OCI-LY3 (cell line): ENCODE data around the gene ODC1.
"Not testable (repeated sequence)": the region's sequence is repeated elsewhere in the genome, so short reads cannot be mapped to it uniquely, and the experiment has no call there.

Experiments used
- H2AFZ ChIP-seq: fragments of 200-600, 300-600 bp; shearing (Covaris generic); 2 replicates; pipeline ENCODE4 v1.6.0; 2014; ENCODE audit warnings: antibody characterized with exemption, low read depth, low read length
- H3K27ac ChIP-seq: fragments of 200-600, 300-600 bp; sonication (generic); 2 replicates; pipeline ENCODE4 v1.5.1; 2014; ENCODE audit warnings: mild to moderate bottlenecking, low read length, moderate library complexity, mixed read lengths
- H3K27me3 ChIP-seq: fragments of 200-600, 300-600 bp; sonication (generic); 2 replicates; pipeline ENCODE4 v1.6.1; 2014; ENCODE audit warnings: low read depth, low read length, mixed read lengths
- H3K36me3 ChIP-seq: fragments of 200-600, 300-600 bp; sonication (generic); replicated peaks from 2 replicates; pipeline ENCODE3; 2014; ENCODE audit warnings: low read depth, low read length, mixed read lengths
- H3K4me1 ChIP-seq: fragments of 300-600, 200-600 bp; sonication (generic); 2 replicates; pipeline ENCODE4 v1.6.1; 2014; ENCODE audit warnings: low read length, mixed read lengths
- H3K4me2 ChIP-seq: fragments of 200-600, 300-600 bp; sonication (generic); 2 replicates; pipeline ENCODE4 v1.6.1; 2014; ENCODE audit warnings: low read length, mixed read lengths
- H3K4me3 ChIP-seq: fragments of 300-600, 200-600 bp; sonication (generic); 2 replicates; pipeline ENCODE4 v1.5.1; 2014; ENCODE audit warnings: antibody characterized with exemption, mild to moderate bottlenecking, low read length, moderate library complexity
- H3K79me2 ChIP-seq: fragments of 300-600, 200-600 bp; shearing (Covaris generic); 2 replicates; pipeline ENCODE4 v1.6.1; 2014; ENCODE audit warnings: mild to moderate bottlenecking, low read length, mixed read lengths
- H3K9ac ChIP-seq: fragments of 300-600, 200-600 bp; shearing (Covaris generic); 2 replicates; pipeline ENCODE4 v1.6.0; 2014; ENCODE audit warnings: mild to moderate bottlenecking, low read length, moderate library complexity
- H3K9me3 ChIP-seq: fragments of 200-600, 300-600 bp; shearing (Covaris generic); 2 replicates; pipeline ENCODE4 v1.6.1; 2014; ENCODE audit warnings: low read length, mixed read lengths; ENCODE audit not compliant: insufficient read depth
- H4K20me1 ChIP-seq: fragments of 200-600, 300-600 bp; sonication (generic); 2 replicates; pipeline ENCODE4 v1.6.1; 2016; ENCODE audit warnings: low read length, mixed read lengths; ENCODE audit not compliant: insufficient read depth
- EZH2phosphoT487 ChIP-seq: fragments of 200-600 bp; shearing (Covaris generic); IDR thresholded peaks from 2 replicates; pipeline ENCODE4 v1.6.1; 2018; ENCODE audit warnings: antibody characterized with exemption, mixed run types, low read depth
- TF ChIP-seq, protein P1 (sequence below): fragments of 200-600, 300-600 bp; sonication (generic); IDR thresholded peaks from 2 replicates; pipeline ENCODE4 v1.5.1; 2014; ENCODE audit warnings: antibody characterized with exemption, low read length, low read depth

Gene ODC1

DNA sequence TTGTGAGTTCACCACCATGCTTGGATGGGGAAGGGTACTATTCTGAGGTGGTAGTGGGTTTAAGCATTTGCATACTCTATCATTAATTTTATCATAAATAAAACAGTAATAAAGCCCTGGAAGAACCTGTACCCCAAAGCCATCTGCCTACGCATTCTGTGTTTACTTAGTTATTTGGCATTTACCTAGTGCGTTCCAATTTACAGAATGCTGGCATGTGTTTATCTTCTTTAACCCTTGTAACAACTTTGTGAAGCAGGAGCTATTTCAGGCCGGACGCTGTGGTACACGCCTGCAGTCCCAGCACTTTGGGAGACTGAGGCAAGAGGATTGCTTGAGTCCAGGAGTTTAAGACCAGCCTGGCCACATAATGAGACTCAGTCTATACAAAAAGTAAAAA lies 17.8 kb upstream of the ODC1 start:
- no peak overlapping the region for H3K9ac ChIP-seq
- H3K4me2 ChIP-seq, result no peak overlapping the region
- H2AFZ ChIP-seq, result no peak overlapping the region
- H3K27ac ChIP-seq, result no peak overlapping the region
- no peaks in the 10 kb centered on the region for H3K36me3 ChIP-seq
- no peak for TF ChIP-seq EZH2phosphoT487
- TF ChIP-seq, protein P1, sequence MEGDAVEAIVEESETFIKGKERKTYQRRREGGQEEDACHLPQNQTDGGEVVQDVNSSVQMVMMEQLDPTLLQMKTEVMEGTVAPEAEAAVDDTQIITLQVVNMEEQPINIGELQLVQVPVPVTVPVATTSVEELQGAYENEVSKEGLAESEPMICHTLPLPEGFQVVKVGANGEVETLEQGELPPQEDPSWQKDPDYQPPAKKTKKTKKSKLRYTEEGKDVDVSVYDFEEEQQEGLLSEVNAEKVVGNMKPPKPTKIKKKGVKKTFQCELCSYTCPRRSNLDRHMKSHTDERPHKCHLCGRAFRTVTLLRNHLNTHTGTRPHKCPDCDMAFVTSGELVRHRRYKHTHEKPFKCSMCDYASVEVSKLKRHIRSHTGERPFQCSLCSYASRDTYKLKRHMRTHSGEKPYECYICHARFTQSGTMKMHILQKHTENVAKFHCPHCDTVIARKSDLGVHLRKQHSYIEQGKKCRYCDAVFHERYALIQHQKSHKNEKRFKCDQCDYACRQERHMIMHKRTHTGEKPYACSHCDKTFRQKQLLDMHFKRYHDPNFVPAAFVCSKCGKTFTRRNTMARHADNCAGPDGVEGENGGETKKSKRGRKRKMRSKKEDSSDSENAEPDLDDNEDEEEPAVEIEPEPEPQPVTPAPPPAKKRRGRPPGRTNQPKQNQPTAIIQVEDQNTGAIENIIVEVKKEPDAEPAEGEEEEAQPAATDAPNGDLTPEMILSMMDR, result no peak
- peaks cover 1% of the 10 kb centered on the region; the same call in 1 of the 2 replicates for H3K4me1 ChIP-seq
- no peaks in the 10 kb centered on the region for H4K20me1 ChIP-seq
- H3K79me2 ChIP-seq, result no peaks in the 10 kb centered on the region
- H3K9me3 ChIP-seq, result no peaks in the 10 kb centered on the region
- no peak overlapping the region for H3K4me3 ChIP-seq
- peaks cover 4% of the 10 kb centered on the region; the same call in 1 of the 2 replicates for H3K27me3 ChIP-seq

- no peaks in the 10 kb centered on the region for H3K9me3 ChIP-seq
- H3K27ac ChIP-seq, result no peak overlapping the region
- H3K4me3 ChIP-seq, result no peak overlapping the region
- H3K9ac ChIP-seq, result no peak overlapping the region
- no peaks in the 10 kb centered on the region for H3K79me2 ChIP-seq
- H3K4me2 ChIP-seq, result no peak overlapping the region
- no peak for TF ChIP-seq EZH2phosphoT487
- TF ChIP-seq, protein P1, result no peak
- no peaks in the 10 kb centered on the region for H3K36me3 ChIP-seq
- no peaks in the 10 kb centered on the region for H3K4me1 ChIP-seq
- H2AFZ ChIP-seq, result no peak overlapping the region
- H3K27me3 ChIP-seq, result peaks cover 4% of the 10 kb centered on the region; the same call in 1 of the 2 replicates
- H4K20me1 ChIP-seq, result no peaks in the 10 kb centered on the region
Measured at GRCh38 chr2:10462178-10463083, 14.3 kb upstream of the ODC1 start.

DNA sequence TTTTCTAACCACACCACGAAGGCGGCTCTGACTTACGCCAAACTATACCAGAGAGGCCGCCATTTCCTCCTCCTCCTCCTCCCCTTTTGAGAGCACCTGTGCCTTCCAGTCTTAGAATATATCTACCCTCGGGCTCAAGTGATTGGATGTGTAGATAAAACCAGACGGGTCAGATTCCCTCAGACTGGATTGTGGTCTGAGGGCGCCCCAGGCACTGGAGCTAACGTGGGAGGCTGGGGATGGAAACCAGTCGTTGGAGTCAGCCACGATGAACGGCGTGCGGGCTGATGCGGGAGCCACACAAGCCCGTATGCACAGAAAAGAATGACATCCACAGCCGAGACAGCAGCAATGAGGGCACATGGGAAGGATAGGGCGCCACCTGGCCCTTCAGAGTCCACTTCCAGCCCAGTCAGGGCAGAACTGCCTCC lies 12.3 kb upstream of the ODC1 start:
- H3K4me1 ChIP-seq, result no peaks in the 10 kb centered on the region
- TF ChIP-seq, protein P1, result no peak
- TF ChIP-seq EZH2phosphoT487, result no peak
- no peaks in the 10 kb centered on the region for H3K36me3 ChIP-seq

DNA sequence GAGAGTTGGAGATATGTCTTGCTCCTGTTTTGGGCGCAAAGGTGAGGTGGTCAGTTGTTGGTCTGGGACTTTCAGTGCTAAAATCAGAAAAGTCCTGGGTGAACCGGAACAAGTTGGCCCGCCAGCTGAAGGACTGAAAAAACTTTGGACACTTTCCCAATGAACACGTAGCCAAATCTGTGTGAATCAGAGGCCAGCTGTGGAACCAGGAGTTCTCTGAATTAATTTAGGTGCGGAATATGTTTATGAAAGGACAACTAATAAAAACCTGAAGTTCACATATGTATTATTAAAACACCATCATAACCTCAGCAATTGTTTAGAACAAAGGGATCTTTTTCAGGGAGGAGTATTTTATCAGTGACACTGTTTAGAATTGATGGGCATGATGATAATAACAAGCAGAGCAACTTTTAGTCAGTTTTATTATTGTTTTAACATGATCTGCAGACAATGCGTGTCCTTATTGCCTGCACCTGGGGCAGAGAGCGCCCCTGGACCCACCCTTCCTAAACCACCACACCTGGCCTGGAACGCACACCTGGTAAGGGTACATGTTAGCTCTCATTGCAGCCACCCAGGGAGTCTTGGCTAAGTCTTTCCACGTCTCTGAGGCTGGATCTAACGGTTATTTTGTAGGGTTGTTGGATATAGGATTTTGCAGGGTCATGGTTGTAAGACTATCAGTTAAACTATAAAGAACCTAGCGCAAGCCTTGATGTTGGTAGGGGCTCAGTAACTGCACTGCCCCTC lies 9.9 kb upstream of the ODC1 start:
- H3K9me3 ChIP-seq, result no peaks in the 10 kb centered on the region
- no peak overlapping the region for H3K4me2 ChIP-seq
- no peaks in the 10 kb centered on the region for H3K79me2 ChIP-seq
- H3K36me3 ChIP-seq, result no peaks in the 10 kb centered on the region
- no peak overlapping the region for H2AFZ ChIP-seq
- no peak overlapping the region for H3K27ac ChIP-seq
- TF ChIP-seq, protein P1, result no peak
- no peak for TF ChIP-seq EZH2phosphoT487
- H3K4me3 ChIP-seq, result no peak overlapping the region
- H3K9ac ChIP-seq, result no peak overlapping the region
- no peaks in the 10 kb centered on the region for H3K4me1 ChIP-seq
- no peaks in the 10 kb centered on the region for H3K27me3 ChIP-seq
- no peaks in the 10 kb centered on the region for H4K20me1 ChIP-seq

More for the DNA sequence above, 12.3 kb upstream of the ODC1 start:
- no peak overlapping the region for H3K27ac ChIP-seq
- no peak overlapping the region for H3K4me3 ChIP-seq
- no peaks in the 10 kb centered on the region for H3K27me3 ChIP-seq
- no peak overlapping the region for H3K4me2 ChIP-seq
- H3K9ac ChIP-seq, result no peak overlapping the region
- H3K9me3 ChIP-seq, result no peaks in the 10 kb centered on the region
- H2AFZ ChIP-seq, result no peak overlapping the region
- no peaks in the 10 kb centered on the region for H4K20me1 ChIP-seq
- H3K79me2 ChIP-seq, result no peaks in the 10 kb centered on the region

DNA sequence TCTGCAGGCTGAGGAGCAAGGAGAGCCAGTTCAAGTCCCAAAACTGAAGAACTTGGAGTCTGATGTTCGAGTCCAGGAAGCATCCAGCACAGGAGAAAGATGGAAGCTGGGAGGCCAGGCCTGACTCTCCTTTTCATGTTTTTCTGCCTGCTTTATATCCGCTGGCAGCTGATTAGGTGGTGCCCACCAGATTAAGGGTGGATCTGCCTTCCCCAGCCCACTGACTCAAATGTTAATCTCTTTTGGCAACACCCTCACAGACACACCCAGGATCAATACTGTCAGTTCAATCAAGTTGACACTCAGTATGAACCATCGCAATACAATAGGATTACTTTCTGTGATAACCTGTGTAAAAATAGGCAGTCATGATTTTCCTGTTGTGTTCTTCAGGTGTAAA lies 9.1 kb upstream of the ODC1 start:
- H3K4me1 ChIP-seq, H3K27me3 ChIP-seq, H3K27ac ChIP-seq, H3K36me3 ChIP-seq, H3K4me2 ChIP-seq, H4K20me1 ChIP-seq, H3K79me2 ChIP-seq, H3K9ac ChIP-seq, H3K9me3 ChIP-seq, H2AFZ ChIP-seq, H3K4me3 ChIP-seq: not testable (repeated sequence)
